Measurements from ENCODE around the gene MYOCOS.
A peak's percentile ranks its signal among the peaks of the same experiment; 100 is the strongest.

MYOCOS gene

GRCh38 chr1:171637928-171638576 lies 16.0 kb downstream of the MYOCOS start:
- H2AFZ ChIP-seq (ENCODE audit: low read length), result no peak overlapping the region

GRCh38 chr1:171640225-171640624 lies 18.2 kb downstream of the MYOCOS start:
- H3K4me2 ChIP-seq (ENCODE audit: insufficient read depth, low read length, poor library complexity, severe bottlenecking), result no peak overlapping the region
- H2AFZ ChIP-seq (ENCODE audit: low read length), result no peak overlapping the region
- H3K79me1 ChIP-seq (ENCODE audit: low read depth, low read length), result no peaks in the 10 kb centered on the region
- peaks cover 0 to 13% (median 0%) of the 10 kb centered on the region in 3 experiments for H3K27me3 ChIP-seq (ENCODE audit: control insufficient read depth in 3 of 3, insufficient read depth in 3 of 3, low read depth in 1 of 3, low read length in 3 of 3)
- H2BK15ac ChIP-seq (ENCODE audit: low read length), result no peak overlapping the region
- H4K91ac ChIP-seq (ENCODE audit: low read depth, low read length, poor library complexity), result no peak overlapping the region
- H3K4me1 ChIP-seq (ENCODE audit: control insufficient read depth in 2 of 2, insufficient read depth in 1 of 2, low read depth in 1 of 2, low read length in 2 of 2), result peaks cover 0 to 2% of the 10 kb centered on the region in 2 donors
- no peak overlapping the region for H3K4ac ChIP-seq (ENCODE audit: low read length)
- no peak overlapping the region for H3K23ac ChIP-seq (ENCODE audit: low read depth, low read length, poor library complexity)
- H2AK5ac ChIP-seq (ENCODE audit: low read depth, low read length), result no peak overlapping the region
- no peak overlapping the region for H3K27ac ChIP-seq (replicated peaks; ENCODE audit: low read length)
- no peaks in the 10 kb centered on the region for H3K9me3 ChIP-seq (replicated peaks in 1 of 2; ENCODE audit: control insufficient read depth in 2 of 2, insufficient read depth in 1 of 2, low read depth in 1 of 2, low read length in 2 of 2)
- no peak overlapping the region for H3K14ac ChIP-seq (ENCODE audit: low read length)
- no peak overlapping the region for H3K9ac ChIP-seq (ENCODE audit: low read depth, low read length, poor library complexity)
- H4K8ac ChIP-seq (ENCODE audit: low read depth, low read length), result no peak overlapping the region
- no peak overlapping the region for H2BK12ac ChIP-seq (ENCODE audit: low read length)
- no CpG with 5 or more reads among the region's 1 CpG for WGBS, 2 donors (ENCODE audit: extremely low coverage in 2 of 2, insufficient read length in 2 of 2, insufficient replicate concordance in 1 of 2)
- H3K4me3 ChIP-seq (ENCODE audit: low read length in 2 of 2), result no peak overlapping the region
- no peak overlapping the region for H2BK120ac ChIP-seq (ENCODE audit: low read depth, low read length)
- no peak overlapping the region for H3K18ac ChIP-seq (ENCODE audit: low read length)
- H2BK5ac ChIP-seq (ENCODE audit: low read length), result no peak overlapping the region
- DNase-seq (ENCODE audit: low spot score), result no peak
- H3K36me3 ChIP-seq (replicated peaks in 1 of 2; ENCODE audit: control insufficient read depth in 2 of 2, insufficient read depth in 2 of 2, low read length in 2 of 2), result no peaks in the 10 kb centered on the region

More at GRCh38 chr1:171637928-171638576, 16.0 kb downstream of the MYOCOS start:
- Histone ChIP-seq H3K4me2 (ENCODE audit: insufficient read depth, low read length, poor library complexity, severe bottlenecking) (no peak overlapping the region), H4K8ac (ENCODE audit: low read depth, low read length) (no peak overlapping the region), H3K14ac (ENCODE audit: low read length) (no peak overlapping the region), H3K27ac (replicated peaks; ENCODE audit: low read length) (no peak overlapping the region), H3K4me1 (ENCODE audit: control insufficient read depth in 2 of 2, insufficient read depth in 1 of 2, low read depth in 1 of 2, low read length in 2 of 2) (no peaks in the 10 kb centered on the region), H3K4ac (ENCODE audit: low read length) (no peak overlapping the region), H2BK15ac (ENCODE audit: low read length) (no peak overlapping the region), H3K36me3 (replicated peaks in 1 of 2; ENCODE audit: control insufficient read depth in 2 of 2, insufficient read depth in 2 of 2, low read length in 2 of 2) (no peaks in the 10 kb centered on the region), H3K27me3 (ENCODE audit: control insufficient read depth in 3 of 3, insufficient read depth in 3 of 3, low read depth in 1 of 3, low read length in 3 of 3) (peaks cover 0 to 13% (median 0%) of the 10 kb centered on the region in 3 experiments), H3K9ac (ENCODE audit: low read depth, low read length, poor library complexity) (no peak overlapping the region), H3K4me3 (ENCODE audit: low read length in 2 of 2) (no peak overlapping the region), H3K9me3 (replicated peaks in 1 of 2; ENCODE audit: control insufficient read depth in 2 of 2, insufficient read depth in 1 of 2, low read depth in 1 of 2, low read length in 2 of 2) (no peaks in the 10 kb centered on the region), H3K23ac (ENCODE audit: low read depth, low read length, poor library complexity) (no peak overlapping the region), H4K91ac (ENCODE audit: low read depth, low read length, poor library complexity) (no peak overlapping the region), H2BK5ac (ENCODE audit: low read length) (no peak overlapping the region), H2BK12ac (ENCODE audit: low read length) (no peak overlapping the region), H2AK5ac (ENCODE audit: low read depth, low read length) (no peak overlapping the region), H2BK120ac (ENCODE audit: low read depth, low read length) (no peak overlapping the region), H3K79me1 (ENCODE audit: low read depth, low read length) (no peaks in the 10 kb centered on the region), H3K18ac (ENCODE audit: low read length) (no peak overlapping the region)
- no peak for DNase-seq (ENCODE audit: low spot score)
- no CpG with 5 or more reads among the region's 4 CpGs for WGBS, 2 donors (ENCODE audit: extremely low coverage in 2 of 2, insufficient read length in 2 of 2, insufficient replicate concordance in 1 of 2)

- DNase-seq (ENCODE audit: low spot score), result no peak
- Histone ChIP-seq H3K23ac (ENCODE audit: low read depth, low read length, poor library complexity) (no peak overlapping the region), H3K18ac (ENCODE audit: low read length) (no peak overlapping the region), H3K9me3 (replicated peaks in 1 of 2; ENCODE audit: control insufficient read depth in 2 of 2, insufficient read depth in 1 of 2, low read depth in 1 of 2, low read length in 2 of 2) (no peaks in the 10 kb centered on the region), H4K91ac (ENCODE audit: low read depth, low read length, poor library complexity) (no peak overlapping the region), H3K4me3 (ENCODE audit: low read length in 2 of 2) (no peak overlapping the region), H2AFZ (ENCODE audit: low read length) (peak overlapping the region; percentile 31), H3K79me1 (ENCODE audit: low read depth, low read length) (no peaks in the 10 kb centered on the region), H2BK5ac (ENCODE audit: low read length) (no peak overlapping the region), H3K4me2 (ENCODE audit: insufficient read depth, low read length, poor library complexity, severe bottlenecking) (no peak overlapping the region), H2BK15ac (ENCODE audit: low read length) (no peak overlapping the region), H2BK12ac (ENCODE audit: low read length) (no peak overlapping the region), H3K9ac (ENCODE audit: low read depth, low read length, poor library complexity) (no peak overlapping the region), H3K4ac (ENCODE audit: low read length) (no peak overlapping the region), H2BK120ac (ENCODE audit: low read depth, low read length) (no peak overlapping the region), H3K36me3 (replicated peaks in 1 of 2; ENCODE audit: control insufficient read depth in 2 of 2, insufficient read depth in 2 of 2, low read length in 2 of 2) (no peaks in the 10 kb centered on the region), H3K14ac (ENCODE audit: low read length) (no peak overlapping the region), H3K27me3 (ENCODE audit: control insufficient read depth in 3 of 3, insufficient read depth in 3 of 3, low read depth in 1 of 3, low read length in 3 of 3) (peaks cover 0 to 13% (median 0%) of the 10 kb centered on the region in 3 experiments), H3K4me1 (ENCODE audit: control insufficient read depth in 2 of 2, insufficient read depth in 1 of 2, low read depth in 1 of 2, low read length in 2 of 2) (peaks cover 0 to 3% of the 10 kb centered on the region in 2 donors), H4K8ac (ENCODE audit: low read depth, low read length) (no peak overlapping the region), H2AK5ac (ENCODE audit: low read depth, low read length) (no peak overlapping the region), H3K27ac (replicated peaks; ENCODE audit: low read length) (no peak overlapping the region)
- no CpG with 5 or more reads among the region's 10 CpGs for WGBS, 2 donors (ENCODE audit: extremely low coverage in 2 of 2, insufficient read length in 2 of 2, insufficient replicate concordance in 1 of 2)
Observed at GRCh38 chr1:171641076-171641864, 19.2 kb downstream of the MYOCOS start.

- no peak overlapping the region for H3K18ac ChIP-seq (ENCODE audit: low read length)
- WGBS, 2 donors (ENCODE audit: extremely low coverage in 2 of 2, insufficient read length in 2 of 2, insufficient replicate concordance in 1 of 2), result no CpG with 5 or more reads among the region's 4 CpGs
- no peak for DNase-seq (ENCODE audit: low spot score)
Observed at GRCh38 chr1:171642197-171642596, 20.2 kb downstream of the MYOCOS start.

More at GRCh38 chr1:171642197-171642596, 20.2 kb downstream of the MYOCOS start:
- no peaks in the 10 kb centered on the region for H3K79me1 ChIP-seq (ENCODE audit: low read depth, low read length)
- H2BK120ac ChIP-seq (ENCODE audit: low read depth, low read length), result no peak overlapping the region
- H2AFZ ChIP-seq (ENCODE audit: low read length), result no peak overlapping the region
- peaks cover 0 to 3% of the 10 kb centered on the region in 2 donors for H3K4me1 ChIP-seq (ENCODE audit: control insufficient read depth in 2 of 2, insufficient read depth in 1 of 2, low read depth in 1 of 2, low read length in 2 of 2)
- H2BK5ac ChIP-seq (ENCODE audit: low read length), result no peak overlapping the region
- no peak overlapping the region for H3K14ac ChIP-seq (ENCODE audit: low read length)
- no peak overlapping the region for H3K27ac ChIP-seq (replicated peaks; ENCODE audit: low read length)
- H4K91ac ChIP-seq (ENCODE audit: low read depth, low read length, poor library complexity), result no peak overlapping the region
- H3K9ac ChIP-seq (ENCODE audit: low read depth, low read length, poor library complexity), result no peak overlapping the region
- H3K23ac ChIP-seq (ENCODE audit: low read depth, low read length, poor library complexity), result peak overlapping the region; percentile 57
- H3K4me3 ChIP-seq (ENCODE audit: low read length in 2 of 2), result no peak overlapping the region
- no peak overlapping the region for H3K4me2 ChIP-seq (ENCODE audit: insufficient read depth, low read length, poor library complexity, severe bottlenecking)
- no peak overlapping the region for H3K4ac ChIP-seq (ENCODE audit: low read length)
- H3K36me3 ChIP-seq (replicated peaks in 1 of 2; ENCODE audit: control insufficient read depth in 2 of 2, insufficient read depth in 2 of 2, low read length in 2 of 2), result no peaks in the 10 kb centered on the region
- H2AK5ac ChIP-seq (ENCODE audit: low read depth, low read length), result no peak overlapping the region
- H3K27me3 ChIP-seq (ENCODE audit: control insufficient read depth in 3 of 3, insufficient read depth in 3 of 3, low read depth in 1 of 3, low read length in 3 of 3), result peaks cover 0 to 13% (median 0%) of the 10 kb centered on the region in 3 experiments
- H3K9me3 ChIP-seq (replicated peaks in 1 of 2; ENCODE audit: control insufficient read depth in 2 of 2, insufficient read depth in 1 of 2, low read depth in 1 of 2, low read length in 2 of 2), result no peaks in the 10 kb centered on the region
- H4K8ac ChIP-seq (ENCODE audit: low read depth, low read length), result no peak overlapping the region
- no peak overlapping the region for H2BK15ac ChIP-seq (ENCODE audit: low read length)
- H2BK12ac ChIP-seq (ENCODE audit: low read length), result no peak overlapping the region
